IPS-18a (cell line): Measurements from ENCODE around the gene ALG9.

Experiments used
- H3K27ac ChIP-seq: one replicate; pipeline ENCODE4 v1.5.1; 2013; ENCODE audit warnings: low read length
- H3K27me3 ChIP-seq: one replicate; pipeline ENCODE4 v1.6.1; 2013; ENCODE audit warnings: mild to moderate bottlenecking, low read length; ENCODE audit not compliant: control insufficient read depth, insufficient read depth
- H3K36me3 ChIP-seq: one replicate; pipeline ENCODE4 v1.6.1; 2013; ENCODE audit warnings: low read depth, low read length; ENCODE audit not compliant: control insufficient read depth
- H3K4me1 ChIP-seq: one replicate; pipeline ENCODE4 v1.6.1; 2013; ENCODE audit warnings: low read depth, low read length; ENCODE audit not compliant: control insufficient read depth
- H3K4me3 ChIP-seq: one replicate; pipeline ENCODE4 v1.5.1; 2013; ENCODE audit warnings: low read length
- H3K9ac ChIP-seq: one replicate; pipeline ENCODE4 v1.6.1; 2013; ENCODE audit warnings: mild to moderate bottlenecking, low read length, moderate library complexity
- H3K9me3 ChIP-seq: one replicate; pipeline ENCODE4 v1.6.1; 2013; ENCODE audit warnings: low read depth, low read length; ENCODE audit not compliant: control insufficient read depth

ALG9 gene

GRCh38 chr11:111846063-111846462 lies 25.3 kb downstream of the ALG9 start:
- Histone ChIP-seq H3K27me3 (no peaks in the 10 kb centered on the region), H3K9me3 (no peaks in the 10 kb centered on the region), H3K4me3 (no peak overlapping the region), H3K9ac (no peak overlapping the region), H3K4me1 (peaks cover 4% of the 10 kb centered on the region), H3K36me3 (no peaks in the 10 kb centered on the region), H3K27ac (no peak overlapping the region)

GRCh38 chr11:111845276-111846028 lies 25.9 kb downstream of the ALG9 start:
- no peak overlapping the region for H3K9ac ChIP-seq
- H3K4me1 ChIP-seq: peaks cover 8% of the 10 kb centered on the region
- no peak overlapping the region for H3K4me3 ChIP-seq
- H3K27me3 ChIP-seq: no peaks in the 10 kb centered on the region
- no peak overlapping the region for H3K27ac ChIP-seq
- H3K9me3 ChIP-seq: no peaks in the 10 kb centered on the region
- no peaks in the 10 kb centered on the region for H3K36me3 ChIP-seq

- Histone ChIP-seq H3K4me1 (peaks cover 16% of the 10 kb centered on the region), H3K9ac (no peak overlapping the region), H3K9me3 (no peaks in the 10 kb centered on the region), H3K27me3 (no peaks in the 10 kb centered on the region), H3K27ac (no peak overlapping the region), H3K4me3 (no peak overlapping the region), H3K36me3 (no peaks in the 10 kb centered on the region)
Observed at GRCh38 chr11:111843661-111844060, 27.7 kb downstream of the ALG9 start.

GRCh38 chr11:111841370-111842053 lies 29.9 kb downstream of the ALG9 start:
- H3K4me3 ChIP-seq: no peak overlapping the region

GRCh38 chr11:111840143-111840542 lies 31.2 kb downstream of the ALG9 start:
- H3K36me3 ChIP-seq: no peaks in the 10 kb centered on the region

More at GRCh38 chr11:111841370-111842053, 29.9 kb downstream of the ALG9 start:
- Histone ChIP-seq H3K9ac (no peak overlapping the region), H3K9me3 (no peaks in the 10 kb centered on the region), H3K4me1 (peaks cover 16% of the 10 kb centered on the region), H3K27ac (no peak overlapping the region), H3K36me3 (no peaks in the 10 kb centered on the region), H3K27me3 (no peaks in the 10 kb centered on the region)

GRCh38 chr11:111838054-111838453 lies 33.3 kb downstream of the ALG9 start:
- Histone ChIP-seq H3K4me1 (peaks cover 16% of the 10 kb centered on the region), H3K27me3 (no peaks in the 10 kb centered on the region), H3K9ac (no peak overlapping the region), H3K36me3 (no peaks in the 10 kb centered on the region), H3K27ac (no peak overlapping the region), H3K4me3 (no peak overlapping the region), H3K9me3 (no peaks in the 10 kb centered on the region)

More at GRCh38 chr11:111840143-111840542, 31.2 kb downstream of the ALG9 start:
- H3K9ac ChIP-seq: no peak overlapping the region
- H3K27me3 ChIP-seq: no peaks in the 10 kb centered on the region
- H3K9me3 ChIP-seq: no peaks in the 10 kb centered on the region
- H3K4me1 ChIP-seq: peaks cover 16% of the 10 kb centered on the region
- H3K4me3 ChIP-seq: no peak overlapping the region
- H3K27ac ChIP-seq: no peak overlapping the region

GRCh38 chr11:111837366-111837891 lies 34.0 kb downstream of the ALG9 start:
- Histone ChIP-seq H3K4me1 (peaks cover 16% of the 10 kb centered on the region), H3K27me3 (no peaks in the 10 kb centered on the region), H3K27ac (no peak overlapping the region), H3K36me3 (no peaks in the 10 kb centered on the region), H3K9me3 (no peaks in the 10 kb centered on the region), H3K4me3 (no peak overlapping the region), H3K9ac (no peak overlapping the region)

- Histone ChIP-seq H3K27ac (no peak overlapping the region), H3K36me3 (no peaks in the 10 kb centered on the region), H3K4me3 (no peak overlapping the region), H3K27me3 (no peaks in the 10 kb centered on the region), H3K9ac (no peak overlapping the region), H3K9me3 (no peaks in the 10 kb centered on the region), H3K4me1 (peaks cover 16% of the 10 kb centered on the region)
Observed at GRCh38 chr11:111836721-111837120, 34.7 kb downstream of the ALG9 start.

- Histone ChIP-seq H3K4me3 (no peak overlapping the region), H3K36me3 (no peaks in the 10 kb centered on the region)
Observed at GRCh38 chr11:111836162-111836561, 35.2 kb downstream of the ALG9 start.

GRCh38 chr11:111835665-111836064 lies 35.7 kb downstream of the ALG9 start:
- Histone ChIP-seq H3K4me1 (peaks cover 9% of the 10 kb centered on the region), H3K27ac (no peak overlapping the region), H3K27me3 (no peaks in the 10 kb centered on the region), H3K9me3 (no peaks in the 10 kb centered on the region), H3K4me3 (no peak overlapping the region), H3K36me3 (no peaks in the 10 kb centered on the region), H3K9ac (no peak overlapping the region)

More at GRCh38 chr11:111836162-111836561, 35.2 kb downstream of the ALG9 start:
- Histone ChIP-seq H3K27me3 (no peaks in the 10 kb centered on the region), H3K4me1 (peaks cover 13% of the 10 kb centered on the region), H3K9ac (no peak overlapping the region), H3K9me3 (no peaks in the 10 kb centered on the region), H3K27ac (no peak overlapping the region)

- H3K4me3 ChIP-seq: no peak overlapping the region
- no peak overlapping the region for H3K9ac ChIP-seq
- H3K27ac ChIP-seq: no peak overlapping the region
- H3K36me3 ChIP-seq: no peaks in the 10 kb centered on the region
- H3K4me1 ChIP-seq: no peaks in the 10 kb centered on the region
- no peaks in the 10 kb centered on the region for H3K27me3 ChIP-seq
- H3K9me3 ChIP-seq: no peaks in the 10 kb centered on the region
Observed at GRCh38 chr11:111834432-111835163, 36.8 kb downstream of the ALG9 start.
